ENCODE results near the gene ATP13A1. TPM values are rescaled to one million over a fixed set of nuclear protein-coding genes. Genes with fewer than 3 reads are reported as not detected.
A peak's percentile ranks its signal among the peaks of the same experiment; 100 is the strongest.
"Not testable (repeated sequence)": the region's sequence is repeated elsewhere in the genome, so short reads cannot be mapped to it uniquely, and the experiment has no call there.

Gene ATP13A1
- total RNA-seq, result 102 TPM

- DNase-seq (ENCODE audit: low read depth in 2 of 3, low spot score in 2 of 3), result peak; percentile 86 to 99 (median 96)
Measured at GRCh38 chr19:19663256-19664120, at the start of gene ATP13A1. TSS of gene ATP13A1 (minus strand) at chr19:19663676. CDS start at chr19:19663666, 10 bp downstream.

- no peak for DNase-seq (ENCODE audit: low read depth in 2 of 3, low spot score in 2 of 3)
Measured at GRCh38 chr19:19711934-19712828, 48.7 kb upstream of the ATP13A1 start.

GRCh38 chr19:19711306-19711933, 47.9 kb upstream of the ATP13A1 start:
- no peak for DNase-seq (ENCODE audit: low read depth in 2 of 3, low spot score in 2 of 3)

DNA sequence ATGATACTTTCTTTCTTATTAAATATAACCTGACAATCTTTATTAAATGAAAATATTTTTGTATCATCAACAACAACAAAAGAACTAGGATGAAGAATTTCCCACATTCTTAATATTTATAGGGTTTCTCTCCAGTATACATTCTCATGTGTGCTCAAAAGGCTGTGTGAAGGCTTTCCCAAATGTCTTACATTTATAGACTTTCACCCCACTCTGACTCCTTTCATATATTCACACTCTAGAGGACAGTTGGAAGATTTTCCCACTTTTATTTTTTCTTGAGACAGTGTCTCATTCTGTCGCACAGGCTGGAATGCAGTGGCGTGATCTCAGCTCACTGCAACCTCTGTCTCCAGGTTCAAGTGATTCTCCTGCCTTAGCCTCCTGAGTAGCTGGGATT, 47.0 kb upstream of the ATP13A1 start:
- no peak for DNase-seq (ENCODE audit: low read depth in 2 of 3, low spot score in 2 of 3)

GRCh38 chr19:19704836-19705235, 41.4 kb upstream of the ATP13A1 start:
- no peak for DNase-seq (ENCODE audit: low read depth in 2 of 3, low spot score in 2 of 3)

DNA sequence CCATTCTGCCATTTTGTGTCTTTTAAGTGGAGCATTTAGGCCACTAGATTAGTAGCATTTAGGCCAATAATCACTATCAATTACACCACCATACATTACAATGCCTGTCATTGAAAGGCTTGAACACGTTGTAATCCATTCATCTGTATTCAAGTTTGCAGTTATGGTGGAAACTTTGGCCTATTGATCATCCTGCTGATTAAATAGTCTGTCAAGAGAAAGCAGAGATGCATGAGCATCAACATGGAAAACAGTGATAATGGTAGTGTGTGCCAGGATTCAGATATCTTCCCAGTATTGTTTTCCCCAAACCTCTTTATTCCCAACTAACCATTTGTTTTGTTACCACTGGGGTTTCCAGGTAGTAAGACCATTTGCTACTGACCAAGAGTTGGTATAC, 37.0 kb upstream of the ATP13A1 start:
- not testable (repeated sequence) for DNase-seq (ENCODE audit: low read depth in 2 of 3, low spot score in 2 of 3)

- no peak for DNase-seq (ENCODE audit: low read depth in 2 of 3, low spot score in 2 of 3)
Measured at GRCh38 chr19:19697589-19697988, 34.1 kb upstream of the ATP13A1 start.

DNA sequence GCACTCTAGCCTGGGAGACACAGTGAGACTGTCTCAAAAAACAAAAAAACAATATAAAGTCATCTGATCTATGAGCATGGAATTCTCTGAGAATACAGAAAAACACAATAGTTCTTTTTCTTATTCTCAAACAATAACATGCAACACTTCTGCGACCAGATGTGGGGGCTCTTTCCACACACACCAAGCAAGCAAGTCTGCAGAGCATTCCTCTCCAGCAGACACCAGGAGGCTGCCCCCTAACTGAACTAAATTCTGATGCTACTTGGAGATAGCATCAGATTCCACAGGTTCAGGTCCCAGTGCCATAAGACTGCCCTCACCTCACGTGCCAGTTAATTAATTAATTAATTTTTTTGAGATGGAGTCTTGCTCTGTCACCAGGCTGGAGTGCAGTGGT, 32.9 kb upstream of the ATP13A1 start:
- no peak for DNase-seq (ENCODE audit: low read depth in 2 of 3, low spot score in 2 of 3)

GRCh38 chr19:19691683-19692082, 28.2 kb upstream of the ATP13A1 start:
- DNase-seq (ENCODE audit: low read depth in 2 of 3, low spot score in 2 of 3), result no peak

DNA sequence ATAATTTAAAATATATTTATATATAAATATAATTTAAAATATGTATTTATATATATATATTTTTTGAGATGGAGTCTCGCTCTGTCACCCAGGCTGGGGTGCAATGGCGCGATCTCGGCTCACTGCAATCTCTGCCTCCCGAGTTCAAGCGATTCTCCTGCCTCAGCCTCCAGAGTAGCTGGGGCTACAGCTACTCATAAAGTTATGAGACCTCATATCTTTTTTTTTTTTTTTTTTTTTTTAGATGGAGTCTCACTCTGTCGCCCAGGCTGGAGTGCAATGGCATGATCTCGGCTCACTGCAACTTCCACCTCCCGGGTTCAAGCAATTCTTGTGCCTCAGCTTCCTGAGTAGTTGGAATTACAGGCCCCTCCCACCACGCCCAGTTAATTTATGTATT, 25.5 kb upstream of the ATP13A1 start:
- not testable (repeated sequence) for DNase-seq (ENCODE audit: low read depth in 2 of 3, low spot score in 2 of 3)

GRCh38 chr19:19687090-19687489, 23.6 kb upstream of the ATP13A1 start:
- DNase-seq (ENCODE audit: low read depth in 2 of 3, low spot score in 2 of 3), result peak in 1 of 3 donors; percentile 17

GRCh38 chr19:19686580-19686979, 23.1 kb upstream of the ATP13A1 start:
- no peak for DNase-seq (ENCODE audit: low read depth in 2 of 3, low spot score in 2 of 3)

GRCh38 chr19:19686119-19686518, 22.6 kb upstream of the ATP13A1 start:
- DNase-seq (ENCODE audit: low read depth in 2 of 3, low spot score in 2 of 3), result not testable (repeated sequence)

GRCh38 chr19:19679176-19680073, 15.9 kb upstream of the ATP13A1 start:
- DNase-seq (ENCODE audit: low read depth in 2 of 3, low spot score in 2 of 3), result no peak

DNA sequence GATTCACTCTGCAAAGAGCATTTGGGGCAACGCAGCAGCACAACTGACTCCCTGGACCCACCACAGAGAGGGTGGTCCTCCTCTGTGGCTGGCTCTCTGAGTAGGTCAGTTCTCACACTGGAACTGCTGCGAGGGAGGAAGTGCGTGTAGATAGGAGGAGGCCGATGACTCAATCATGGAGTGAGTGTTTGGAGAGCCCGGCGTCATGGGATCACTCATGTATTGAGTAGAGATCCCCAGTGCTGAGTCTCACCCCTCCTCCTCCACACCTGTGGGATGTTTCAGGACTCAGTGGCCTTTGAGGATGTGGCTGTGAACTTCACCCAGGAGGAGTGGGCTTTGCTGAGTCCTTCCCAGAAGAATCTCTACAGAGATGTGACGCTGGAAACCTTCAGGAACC, 14.1 kb upstream of the ATP13A1 start:
- no peak for DNase-seq (ENCODE audit: low read depth in 2 of 3, low spot score in 2 of 3)

DNA sequence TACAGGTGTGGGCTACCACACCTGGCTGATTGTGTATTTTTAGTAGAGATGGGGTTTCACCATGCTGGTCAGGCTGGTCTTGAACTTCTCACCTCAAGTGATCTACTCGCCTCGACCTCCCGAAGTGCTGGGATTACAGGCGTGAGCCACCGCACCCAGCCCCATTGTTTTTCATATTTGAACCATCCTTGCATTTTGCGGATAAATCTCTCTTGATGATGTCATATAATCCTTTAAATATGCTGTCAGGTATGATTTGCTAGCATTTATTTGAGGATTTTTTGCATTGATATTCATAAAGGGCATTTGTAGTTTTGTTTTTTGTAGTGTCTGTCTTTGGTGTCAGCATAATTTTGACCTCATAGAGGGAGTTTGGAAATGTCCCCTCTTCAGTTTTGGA, 10.8 kb upstream of the ATP13A1 start:
- peak in 1 of 3 donors; percentile 27 for DNase-seq (ENCODE audit: low read depth in 2 of 3, low spot score in 2 of 3)

DNA sequence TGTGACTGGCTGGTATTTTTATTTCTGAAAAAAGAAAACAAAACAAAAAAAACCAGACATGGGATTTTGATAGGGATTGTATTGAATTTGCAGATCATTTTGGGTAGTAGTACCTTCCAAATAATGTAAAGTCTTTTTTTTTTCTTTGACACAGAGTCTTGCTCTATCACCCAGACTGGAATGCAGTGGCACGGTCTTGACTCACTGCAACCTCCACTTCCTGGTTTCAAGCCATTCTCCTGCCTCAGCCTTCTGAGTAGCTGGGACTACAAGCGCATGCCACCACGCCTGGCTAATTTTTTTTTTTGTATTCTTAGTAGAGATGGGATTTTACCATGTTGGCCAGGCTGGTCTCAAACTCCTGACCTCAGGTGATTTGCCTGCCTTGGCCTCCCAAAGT, 9.3 kb upstream of the ATP13A1 start:
- DNase-seq (ENCODE audit: low read depth in 2 of 3, low spot score in 2 of 3), result no peak

DNA sequence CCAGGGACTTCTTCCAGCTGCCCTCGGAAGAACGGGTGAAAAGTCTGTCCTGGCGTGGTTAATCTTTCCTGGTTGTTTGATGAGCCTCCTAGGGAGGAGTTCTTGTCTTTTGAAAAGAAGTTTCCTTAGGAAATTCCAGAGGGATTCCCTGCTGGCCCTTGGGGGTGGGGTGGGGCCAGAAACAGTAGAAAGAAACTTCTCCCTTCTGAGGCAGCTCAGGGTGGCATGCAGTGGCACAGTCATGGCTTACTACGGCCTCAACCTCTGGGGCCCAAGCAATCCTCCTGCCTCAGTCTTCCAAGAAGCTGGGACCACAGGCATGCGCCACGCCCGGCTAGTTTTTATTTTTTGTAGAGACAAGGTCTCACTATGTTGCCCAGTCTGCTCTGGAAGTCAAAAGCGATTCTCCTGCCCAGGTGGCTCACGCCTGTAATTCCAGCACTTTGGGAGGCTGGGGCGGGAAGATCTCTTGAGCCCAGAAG, 6.6 kb upstream of the ATP13A1 start:
- DNase-seq (ENCODE audit: low read depth in 2 of 3, low spot score in 2 of 3), result no peak

GRCh38 chr19:19668230-19669012, 4.9 kb upstream of the ATP13A1 start, which contains the start of gene ZNF101:
TSS of gene ZNF101 (plus strand) at chr19:19668839. CDS start at chr19:19668964, 125 bp downstream.
- DNase-seq (ENCODE audit: low read depth in 2 of 3, low spot score in 2 of 3), result peak; percentile 75 to 97 (median 91)

Measured in hematopoietic multipotent progenitor cell (in vitro differentiated cells).